GM12872 (cell line): ENCODE results near the gene SDF2L1.

Experiments used
- CTCF ChIP-seq: IDR thresholded peaks from 3 replicates; pipeline ENCODE4 v1.5.1; 2011; ENCODE audit warnings: low read depth, mild to moderate bottlenecking, low read length, moderate library complexity; ENCODE audit not compliant: insufficient read depth

SDF2L1 gene

GRCh38 chr22:21688341-21688705 lies 46.2 kb downstream of the SDF2L1 start:
- no peak for TF ChIP-seq CTCF

- TF ChIP-seq CTCF: no peak
These were observed 46.7 kb downstream of the SDF2L1 start for GRCh38 chr22:21688706-21689381.

GRCh38 chr22:21690401-21690801 lies 48.3 kb downstream of the SDF2L1 start:
- no peak for TF ChIP-seq CTCF

GRCh38 chr22:21691816-21692215 lies 49.7 kb downstream of the SDF2L1 start:
- no peak for TF ChIP-seq CTCF

- TF ChIP-seq CTCF: no peak
These were observed 51.4 kb downstream of the SDF2L1 start for GRCh38 chr22:21693333-21693998.
